Activated B cell treated with CpG ODN at 0.5 μM for 24 hours (primary cell): ENCODE data around the gene GDPD2. TPM values are rescaled to one million over a fixed set of nuclear protein-coding genes. Genes with fewer than 3 reads are reported as not detected.
A peak's percentile ranks its signal among the peaks of the same experiment; 100 is the strongest.

ENCODE experiments used
- ATAC-seq: fragments of 200-7000 bp; cut with Tn5 transposase; one replicate; pipeline ENCODE4 v1.10.0; 2021; ENCODE audit warnings: low read depth, mild to moderate bottlenecking, moderate library complexity
- CTCF ChIA-PET: fragments of 350-600 bp; sonication (Branson Sonifier 250); formaldehyde crosslinking; loops from one replicate; lab custom pipeline; 2021; ENCODE audit warnings: antibody characterized with exemption; lab: Charles Lee
- POLR2A ChIA-PET: fragments of 350-600 bp; sonication (Branson Sonifier 250); formaldehyde crosslinking; loops from one replicate; lab custom pipeline; 2021; ENCODE audit warnings: antibody characterized with exemption; lab: Charles Lee
- DNase-seq: peaks from one replicate; pipeline ENCODE4 v3.0.0; 2022
- H3K27ac Mint-ChIP-seq: one replicate; pipeline ENCODE4 v1.8.0; 2020; ENCODE audit warnings: mixed read lengths
- H3K27me3 Mint-ChIP-seq: one replicate; pipeline ENCODE4 v1.8.0; 2021; ENCODE audit warnings: mixed read lengths
- H3K36me3 Mint-ChIP-seq: one replicate; pipeline ENCODE4 v1.8.0; 2021; ENCODE audit warnings: low read depth, mixed read lengths
- H3K4me1 Mint-ChIP-seq: one replicate; pipeline ENCODE4 v1.8.0; 2021; ENCODE audit warnings: mixed read lengths
- H3K4me3 Mint-ChIP-seq: one replicate; pipeline ENCODE4 v1.8.0; 2020; ENCODE audit warnings: mild to moderate bottlenecking, mixed read lengths
- H3K9me3 Mint-ChIP-seq: one replicate; pipeline ENCODE4 v1.8.0; 2020; ENCODE audit warnings: mixed read lengths
- CTCF ChIP-seq: fragments of 200-600 bp; IDR thresholded peaks from one replicate; pipeline ENCODE4 v1.8.0; 2022; ENCODE audit warnings: antibody characterized with exemption, mild to moderate bottlenecking
- intact Hi-C: fragments of 100-400 bp; cut with micrococcal nuclease; formaldehyde crosslinking; loops from one replicate; pipeline ENCODE4 v1.15.1; 2024
- total RNA-seq: library from RNA; stranded (reverse); gene quantifications from 2 replicates; pipeline ENCODE4 v1.2.3, GENCODE V29; 2022

Gene GDPD2
- total RNA-seq, 1 donor from 2014 or later: not detected

- H3K36me3 Mint-ChIP-seq: peaks cover 2% of the 10 kb centered on the region
- H3K27ac Mint-ChIP-seq: no peak overlapping the region
- ATAC-seq (no peak), DNase-seq (no peak)
- peaks cover 43% of the 10 kb centered on the region for H3K4me1 Mint-ChIP-seq
- no peaks in the 10 kb centered on the region for H3K9me3 Mint-ChIP-seq
- ChIA-PET CTCF (interaction anchor here (1.5 kb wide), 1 partner anchor 22 kb away, joined by 3 read pairs; no protein-coding TSS in a partner anchor), POLR2A (no interaction called here)
- H3K27me3 Mint-ChIP-seq: no peaks in the 10 kb centered on the region
- no peak for TF ChIP-seq CTCF
- peak overlapping the region; percentile 52 for H3K4me3 Mint-ChIP-seq
- intact Hi-C loops: loop anchor here (10.0 kb wide), 1 partner anchor 1631 kb away; the partner anchor contains the start of gene EFNB1
These were observed 33.1 kb downstream of the GDPD2 start for GRCh38 chrX:70456256-70456655.

- POLR2A ChIA-PET: no interaction called here
- Mint-ChIP-seq H3K4me3 (no peak overlapping the region), H3K27ac (no peak overlapping the region), H3K36me3 (peaks cover 2% of the 10 kb centered on the region), H3K27me3 (no peaks in the 10 kb centered on the region), H3K9me3 (no peaks in the 10 kb centered on the region), H3K4me1 (peaks cover 7% of the 10 kb centered on the region)
- no peak for ATAC-seq
- CTCF ChIA-PET: no interaction called here
- DNase-seq: no peak
- no peak for TF ChIP-seq CTCF
- intact Hi-C loops: no loop called here
These were observed 37.9 kb downstream of the GDPD2 start for GRCh38 chrX:70461026-70461425.

- ChIA-PET CTCF (no interaction called here), POLR2A (no interaction called here)
- Mint-ChIP-seq H3K9me3 (no peaks in the 10 kb centered on the region), H3K4me3 (no peak overlapping the region), H3K27me3 (no peaks in the 10 kb centered on the region), H3K4me1 (no peaks in the 10 kb centered on the region), H3K36me3 (peaks cover 2% of the 10 kb centered on the region), H3K27ac (no peak overlapping the region)
- no peak for TF ChIP-seq CTCF
- ATAC-seq (no peak), DNase-seq (no peak)
- intact Hi-C loops: no loop called here
These were observed 40.9 kb downstream of the GDPD2 start for GRCh38 chrX:70464051-70464450.

GRCh38 chrX:70466968-70467367 lies 43.9 kb downstream of the GDPD2 start:
- POLR2A ChIA-PET: no interaction called here
- intact Hi-C loops: no loop called here
- no peak for TF ChIP-seq CTCF

GRCh38 chrX:70468709-70469108 lies 45.6 kb downstream of the GDPD2 start:
- Mint-ChIP-seq H3K27ac (no peak overlapping the region), H3K27me3 (no peaks in the 10 kb centered on the region), H3K36me3 (no peaks in the 10 kb centered on the region), H3K9me3 (no peaks in the 10 kb centered on the region), H3K4me3 (no peak overlapping the region), H3K4me1 (peaks cover 6% of the 10 kb centered on the region)
- no peak for TF ChIP-seq CTCF
- ChIA-PET CTCF (no interaction called here), POLR2A (no interaction called here)
- no peak for DNase-seq
- no peak for ATAC-seq
- intact Hi-C loops: no loop called here

More at GRCh38 chrX:70466968-70467367, 43.9 kb downstream of the GDPD2 start:
- no peak overlapping the region for H3K27ac Mint-ChIP-seq
- H3K4me3 Mint-ChIP-seq: no peak overlapping the region
- peaks cover 6% of the 10 kb centered on the region for H3K4me1 Mint-ChIP-seq
- ATAC-seq (no peak), DNase-seq (no peak)
- no peaks in the 10 kb centered on the region for H3K36me3 Mint-ChIP-seq
- no peaks in the 10 kb centered on the region for H3K9me3 Mint-ChIP-seq
- H3K27me3 Mint-ChIP-seq: no peaks in the 10 kb centered on the region
- CTCF ChIA-PET: no interaction called here
